Subcutaneous adipose tissue (tissue), 4 donors: ENCODE results near the gene MYO19. TPM values are rescaled to one million over a fixed set of nuclear protein-coding genes. Genes with fewer than 3 reads are reported as not detected.

Source experiments
- CTCF ChIP-seq: fragments of 450-650 bp; IDR thresholded peaks from one replicate; pipeline ENCODE4 v1.5.1; 2016; ENCODE audit warnings: low read depth, mild to moderate bottlenecking, control low read depth, antibody characterized with exemption, moderate library complexity
- total RNA-seq, 4 donors: library from RNA; depleted of rRNA; stranded (reverse); fragments of >200 nt; gene quantifications; one replicate each; pipeline ENCODE4 v1.1.0, GENCODE V29; 2016

Gene MYO19
- total RNA-seq, 4 donors from 2014 or later, result 33.3 to 76.1 (median 48.1) TPM

DNA sequence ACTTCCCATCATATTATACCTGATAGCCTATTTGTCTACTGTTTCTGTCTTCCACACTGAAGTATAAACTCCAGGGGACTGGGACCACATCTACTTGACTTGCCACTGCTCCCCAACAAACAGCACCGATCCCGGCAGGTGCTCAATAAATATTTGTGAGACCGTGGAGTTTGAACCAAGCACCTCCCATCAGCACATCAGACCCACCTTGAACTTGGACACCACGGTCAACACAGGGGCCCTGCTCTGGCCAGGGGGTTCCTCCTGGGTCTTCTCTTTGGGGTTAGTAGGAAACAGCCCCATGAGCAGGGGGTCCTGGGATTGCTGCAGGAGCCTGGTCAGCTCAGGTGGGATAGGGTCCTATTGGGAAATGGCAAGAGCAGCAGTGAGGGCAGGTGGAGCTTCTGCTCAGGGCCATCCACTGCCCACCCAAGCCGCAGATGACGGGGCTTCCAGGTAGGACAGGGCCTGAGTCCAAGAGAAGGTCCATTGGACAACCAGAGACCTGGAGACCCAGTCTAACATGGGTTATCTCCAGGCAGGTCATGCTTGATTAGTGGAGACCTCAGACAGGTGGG lies 28.3 kb downstream of the MYO19 start:
- TF ChIP-seq CTCF, result no peak

DNA sequence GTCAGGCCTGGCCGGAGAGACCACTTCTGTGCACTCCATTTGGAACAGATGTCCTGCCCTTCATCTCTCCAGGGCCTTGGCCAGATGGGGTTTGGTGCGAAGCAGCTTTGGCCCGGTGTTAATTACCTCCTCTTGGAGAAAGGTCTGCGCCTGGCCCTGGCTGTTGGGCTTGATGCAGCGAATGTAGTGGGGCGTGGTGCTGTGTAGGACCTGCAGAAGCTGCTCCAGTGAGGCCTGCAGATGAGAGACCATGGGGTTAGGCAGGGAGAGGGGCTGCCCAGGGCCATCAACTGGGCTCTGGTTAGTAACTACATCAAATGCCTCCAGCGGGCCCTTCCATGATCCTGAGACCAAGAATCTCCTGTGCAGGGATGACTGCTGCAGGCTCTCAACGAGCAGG lies 29.5 kb downstream of the MYO19 start:
- no peak for TF ChIP-seq CTCF

DNA sequence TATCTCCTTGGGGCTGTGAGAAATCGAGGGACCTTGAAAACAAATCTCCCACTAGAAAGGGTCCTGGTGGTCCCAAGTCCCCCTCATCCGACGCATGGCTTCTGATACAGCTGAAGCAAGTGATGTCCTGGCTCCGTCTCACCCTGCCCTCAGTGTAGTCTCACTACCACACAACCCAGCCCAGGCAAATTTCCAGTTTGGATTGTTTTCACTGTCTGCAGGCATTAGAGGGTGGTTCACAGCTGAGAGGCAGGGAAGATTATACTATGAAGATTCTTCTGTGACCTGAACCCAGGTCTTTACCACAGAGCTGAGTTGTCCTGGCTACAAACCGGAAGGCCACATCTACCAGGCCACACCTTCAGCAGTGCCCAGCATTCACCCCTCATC lies 30.5 kb downstream of the MYO19 start:
- no peak for TF ChIP-seq CTCF

DNA sequence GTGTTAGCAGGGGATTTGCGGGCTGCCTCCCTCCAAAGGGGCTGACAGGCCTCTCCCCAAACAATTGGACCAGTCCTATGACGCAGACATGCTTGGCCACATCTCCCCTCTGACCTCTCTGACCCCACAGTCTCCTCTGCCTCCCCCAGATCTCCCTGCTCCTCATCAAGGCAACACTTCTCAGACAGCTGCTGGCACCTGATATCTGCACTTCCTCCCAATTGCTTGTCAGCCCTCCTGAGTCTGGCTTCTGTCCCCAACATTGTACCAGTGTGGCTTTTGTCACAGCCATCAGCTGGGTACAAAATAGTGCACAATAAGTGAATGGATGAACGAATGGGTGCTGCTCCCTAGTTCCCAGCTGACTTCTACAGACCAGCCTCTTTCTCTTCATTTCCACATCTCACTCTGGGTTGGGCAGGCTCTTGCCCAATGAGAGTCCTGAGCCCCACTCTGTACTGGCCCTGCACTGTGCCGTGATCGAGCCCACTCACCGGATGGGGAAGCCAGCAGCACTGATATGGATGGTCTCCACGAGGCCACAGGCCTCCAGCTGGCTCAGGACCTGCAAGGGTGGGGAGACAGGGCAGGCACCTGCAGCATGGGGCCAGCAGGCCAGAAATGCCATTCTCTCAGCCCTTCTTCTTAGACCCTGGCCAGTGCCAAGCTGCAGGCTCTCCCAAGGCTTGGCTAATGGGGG lies 31.1 kb downstream of the MYO19 start:
- TF ChIP-seq CTCF, result no peak

GRCh38 chr17:36501963-36502362 lies 32.7 kb downstream of the MYO19 start:
- TF ChIP-seq CTCF, result no peak

DNA sequence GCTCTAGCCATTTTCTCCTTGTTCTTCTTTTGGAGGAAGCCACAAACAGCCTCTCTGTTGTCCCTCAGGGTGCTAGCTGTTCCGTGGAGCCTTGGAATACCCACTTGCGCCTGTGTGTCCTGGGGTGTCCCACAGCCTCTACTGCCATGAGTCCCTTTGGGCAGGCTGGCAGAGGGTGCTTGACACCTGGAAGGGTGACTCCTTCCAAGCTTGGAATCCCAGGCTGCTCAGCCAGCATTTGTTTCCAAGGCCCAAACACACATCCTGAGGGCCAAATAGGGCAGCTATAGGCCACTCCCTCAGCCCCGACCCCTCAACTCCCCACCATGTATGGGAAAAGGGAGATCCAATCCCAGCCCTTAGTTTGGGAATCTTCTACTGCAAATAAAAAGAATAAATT lies 33.3 kb downstream of the MYO19 start:
- no peak for TF ChIP-seq CTCF

DNA sequence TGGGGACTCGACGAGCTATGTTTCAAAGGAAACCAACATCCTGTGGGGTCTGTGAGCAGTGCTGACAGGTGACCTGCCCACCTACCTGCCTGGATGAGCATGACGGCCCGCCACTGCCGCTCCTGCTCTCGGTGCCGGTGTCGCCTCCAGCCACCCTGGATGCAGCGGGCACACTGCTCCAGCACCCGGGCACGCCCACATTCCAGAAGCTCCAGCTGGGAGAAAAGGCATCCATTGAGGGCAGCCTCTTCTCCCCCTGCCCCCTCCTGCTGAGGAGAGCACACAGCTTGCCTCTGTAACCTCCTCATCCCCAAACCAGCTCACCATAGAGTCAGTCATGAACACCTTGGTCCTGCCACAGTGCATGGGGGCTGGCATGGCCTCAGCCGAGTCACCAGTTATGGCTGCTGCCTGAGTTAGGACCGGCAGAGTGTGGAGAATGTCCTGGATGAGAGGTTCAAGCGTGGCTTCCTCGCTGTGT lies 33.9 kb downstream of the MYO19 start:
- no peak for TF ChIP-seq CTCF
